ENCODE measurements around the gene ST6GALNAC5.
"Not testable (repeated sequence)": the region's sequence is repeated elsewhere in the genome, so short reads cannot be mapped to it uniquely, and the experiment has no call there.

The ST6GALNAC5 gene

DNA sequence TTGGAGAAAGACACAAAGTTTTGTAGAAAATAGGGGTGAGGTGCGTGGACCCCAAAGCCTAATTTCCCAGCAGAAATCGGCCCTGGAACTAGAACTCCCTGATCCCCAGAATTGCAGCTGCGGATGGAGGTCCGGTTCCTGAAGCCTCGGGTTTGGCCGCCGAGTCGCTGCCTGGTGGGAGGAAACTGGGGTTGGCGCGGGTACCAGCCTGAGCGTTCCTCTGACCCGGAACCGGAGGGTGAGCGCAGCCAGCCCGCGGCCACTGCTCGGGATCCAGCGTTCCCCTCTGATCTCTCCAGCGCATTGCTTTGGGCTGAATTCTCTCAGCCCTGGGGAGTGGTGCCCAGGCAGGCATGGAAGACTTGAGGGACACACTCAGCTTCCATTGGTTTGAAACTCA lies 1.6 kb downstream of the ST6GALNAC5 start:
- H3K27ac Mint-ChIP-seq: no peak overlapping the region
- TF ChIP-seq, protein P1, sequence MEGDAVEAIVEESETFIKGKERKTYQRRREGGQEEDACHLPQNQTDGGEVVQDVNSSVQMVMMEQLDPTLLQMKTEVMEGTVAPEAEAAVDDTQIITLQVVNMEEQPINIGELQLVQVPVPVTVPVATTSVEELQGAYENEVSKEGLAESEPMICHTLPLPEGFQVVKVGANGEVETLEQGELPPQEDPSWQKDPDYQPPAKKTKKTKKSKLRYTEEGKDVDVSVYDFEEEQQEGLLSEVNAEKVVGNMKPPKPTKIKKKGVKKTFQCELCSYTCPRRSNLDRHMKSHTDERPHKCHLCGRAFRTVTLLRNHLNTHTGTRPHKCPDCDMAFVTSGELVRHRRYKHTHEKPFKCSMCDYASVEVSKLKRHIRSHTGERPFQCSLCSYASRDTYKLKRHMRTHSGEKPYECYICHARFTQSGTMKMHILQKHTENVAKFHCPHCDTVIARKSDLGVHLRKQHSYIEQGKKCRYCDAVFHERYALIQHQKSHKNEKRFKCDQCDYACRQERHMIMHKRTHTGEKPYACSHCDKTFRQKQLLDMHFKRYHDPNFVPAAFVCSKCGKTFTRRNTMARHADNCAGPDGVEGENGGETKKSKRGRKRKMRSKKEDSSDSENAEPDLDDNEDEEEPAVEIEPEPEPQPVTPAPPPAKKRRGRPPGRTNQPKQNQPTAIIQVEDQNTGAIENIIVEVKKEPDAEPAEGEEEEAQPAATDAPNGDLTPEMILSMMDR (IDR thresholded peaks at IDR 0.05): no peak
- peaks cover 26% of the 10 kb centered on the region for H3K27me3 Mint-ChIP-seq (ENCODE audit: low read depth, poor library complexity)
- peak; percentile 60 for DNase-seq
- peak overlapping the region; percentile 93 for H3K4me3 Mint-ChIP-seq
- H3K4me1 Mint-ChIP-seq: peaks cover 18% of the 10 kb centered on the region
- no peaks in the 10 kb centered on the region for H3K9me3 Mint-ChIP-seq
- peaks cover 10% of the 10 kb centered on the region for H3K36me3 Mint-ChIP-seq (ENCODE audit: low read depth)

DNA sequence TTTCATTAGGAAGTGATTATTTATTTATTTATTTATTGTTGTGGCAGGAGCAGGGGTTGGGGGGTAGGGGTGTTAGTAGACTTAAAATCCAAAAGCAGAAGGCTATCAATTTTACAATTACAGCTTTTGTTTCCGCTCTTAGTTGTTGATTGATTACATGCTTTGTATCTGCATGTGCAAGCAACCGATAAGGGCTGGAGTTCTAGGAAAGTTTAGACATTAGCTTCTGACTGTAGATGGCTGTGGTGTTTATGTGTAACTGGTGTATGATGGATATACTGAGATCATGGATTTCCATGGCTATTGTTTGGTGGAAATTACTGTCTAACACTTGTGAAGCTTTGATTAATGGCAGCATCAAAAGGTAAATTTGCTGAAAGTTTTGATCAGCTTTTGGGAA lies 2.8 kb downstream of the ST6GALNAC5 start:
- TF ChIP-seq, protein P1 (IDR thresholded peaks at IDR 0.05): no peak
- H3K27ac Mint-ChIP-seq: no peak overlapping the region
- H3K9me3 Mint-ChIP-seq: no peaks in the 10 kb centered on the region
- H3K27me3 Mint-ChIP-seq (ENCODE audit: low read depth, poor library complexity): peaks cover 19% of the 10 kb centered on the region
- H3K36me3 Mint-ChIP-seq (ENCODE audit: low read depth): peaks cover 10% of the 10 kb centered on the region
- peak overlapping the region; percentile 93 for H3K4me3 Mint-ChIP-seq
- peaks cover 18% of the 10 kb centered on the region for H3K4me1 Mint-ChIP-seq
- DNase-seq: no peak

DNA sequence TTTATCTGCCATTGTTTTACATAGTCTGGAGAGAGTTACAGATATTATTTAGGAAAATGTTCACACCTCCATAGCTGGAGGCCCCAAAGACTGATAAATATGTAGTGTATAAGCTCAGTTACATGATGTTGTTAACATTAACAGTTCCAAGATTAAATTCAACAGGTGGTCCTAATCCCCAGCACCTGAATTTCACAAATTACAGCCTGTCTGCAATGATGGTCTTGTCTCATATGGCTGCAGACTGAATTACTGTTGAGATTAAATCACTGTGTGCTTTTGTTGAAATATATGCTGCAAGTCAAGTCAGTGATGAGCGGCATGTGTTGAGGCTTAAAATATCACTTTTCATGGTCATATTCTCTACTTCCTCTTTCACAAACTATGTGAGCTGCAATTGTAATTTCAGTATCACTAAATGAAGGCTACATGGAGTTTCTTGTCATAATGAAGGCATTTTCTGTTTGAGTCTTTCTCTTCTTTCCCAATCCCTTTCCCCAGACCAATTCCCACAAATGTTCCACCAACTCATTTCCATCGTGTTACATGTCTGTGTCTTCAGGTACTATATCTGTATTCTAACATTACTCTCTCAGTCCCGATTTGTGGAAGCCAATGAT lies 4.2 kb downstream of the ST6GALNAC5 start:
- H3K4me3 Mint-ChIP-seq: no peak overlapping the region

DNA sequence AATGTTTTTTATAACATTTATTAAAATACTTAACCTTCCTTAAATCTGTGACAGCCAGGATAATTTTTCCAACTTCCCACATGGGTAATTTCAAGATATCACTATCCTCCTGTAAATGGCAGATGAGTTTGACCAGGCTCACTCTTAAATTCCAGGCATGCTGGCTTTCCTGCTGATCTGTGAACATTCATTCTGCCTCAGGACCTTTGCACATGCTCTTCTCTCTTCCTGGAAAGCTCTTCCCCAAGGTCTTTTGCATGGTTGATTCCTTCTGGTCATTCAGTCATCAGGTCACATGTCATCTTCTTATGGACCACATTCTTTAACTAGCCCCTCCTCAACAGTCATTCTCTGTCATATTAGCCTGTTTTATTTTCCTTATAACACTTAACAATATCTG lies 5.7 kb downstream of the ST6GALNAC5 start:
- Mint-ChIP-seq H3K27me3 (ENCODE audit: low read depth, poor library complexity) (peaks cover 15% of the 10 kb centered on the region), H3K9me3 (no peaks in the 10 kb centered on the region), H3K36me3 (ENCODE audit: low read depth) (peaks cover 22% of the 10 kb centered on the region), H3K4me3 (no peak overlapping the region), H3K27ac (no peak overlapping the region), H3K4me1 (peaks cover 12% of the 10 kb centered on the region)
- DNase-seq: no peak
- TF ChIP-seq, protein P1 (IDR thresholded peaks at IDR 0.05): no peak

More for the DNA sequence above, 4.2 kb downstream of the ST6GALNAC5 start:
- Mint-ChIP-seq H3K27ac (no peak overlapping the region), H3K4me1 (peaks cover 18% of the 10 kb centered on the region), H3K9me3 (no peaks in the 10 kb centered on the region), H3K36me3 (ENCODE audit: low read depth) (peaks cover 17% of the 10 kb centered on the region), H3K27me3 (ENCODE audit: low read depth, poor library complexity) (peaks cover 14% of the 10 kb centered on the region)
- DNase-seq: no peak
- TF ChIP-seq, protein P1 (IDR thresholded peaks at IDR 0.05): no peak

DNA sequence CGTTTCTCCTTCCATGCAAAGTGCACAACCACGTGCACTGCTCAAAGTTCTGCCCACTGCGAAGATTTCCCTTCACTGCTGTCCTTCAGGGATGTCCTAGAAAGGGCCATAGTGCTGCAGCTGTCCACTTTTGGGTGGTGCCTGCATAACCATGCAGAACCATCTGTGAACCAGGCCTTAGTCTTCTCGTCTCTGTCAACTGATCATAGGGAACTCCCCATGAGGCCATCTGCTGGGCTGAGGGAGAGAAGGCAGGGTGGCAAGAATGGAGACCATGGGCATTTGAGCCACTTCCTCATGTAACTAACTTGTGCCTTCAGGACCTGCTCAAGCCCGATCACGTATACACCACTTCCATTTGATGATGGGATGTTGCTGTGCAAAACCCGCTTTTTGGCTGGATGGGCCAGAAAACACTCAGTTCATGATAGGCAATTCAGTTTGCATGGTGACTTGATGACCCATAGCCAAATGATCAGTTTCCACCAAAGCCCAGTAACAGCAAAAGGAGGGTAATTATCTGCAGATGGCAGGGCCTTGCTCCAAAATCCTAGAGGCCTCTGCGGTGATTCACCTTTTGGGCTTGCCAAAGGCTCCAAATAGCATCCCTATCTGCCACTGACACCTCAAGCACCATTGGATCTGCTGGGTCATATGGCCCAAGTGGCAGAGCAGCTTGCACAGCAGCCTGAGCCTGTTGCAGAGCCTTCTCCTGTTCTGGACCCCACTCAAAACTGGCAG lies 9.5 kb downstream of the ST6GALNAC5 start:
- DNase-seq: no peak
- TF ChIP-seq, protein P1 (IDR thresholded peaks at IDR 0.05): no peak
- Mint-ChIP-seq H3K4me1 (no peaks in the 10 kb centered on the region), H3K27me3 (ENCODE audit: low read depth, poor library complexity) (peaks cover 4% of the 10 kb centered on the region), H3K4me3 (no peak overlapping the region), H3K27ac (no peak overlapping the region), H3K36me3 (ENCODE audit: low read depth) (peaks cover 22% of the 10 kb centered on the region), H3K9me3 (no peaks in the 10 kb centered on the region)

DNA sequence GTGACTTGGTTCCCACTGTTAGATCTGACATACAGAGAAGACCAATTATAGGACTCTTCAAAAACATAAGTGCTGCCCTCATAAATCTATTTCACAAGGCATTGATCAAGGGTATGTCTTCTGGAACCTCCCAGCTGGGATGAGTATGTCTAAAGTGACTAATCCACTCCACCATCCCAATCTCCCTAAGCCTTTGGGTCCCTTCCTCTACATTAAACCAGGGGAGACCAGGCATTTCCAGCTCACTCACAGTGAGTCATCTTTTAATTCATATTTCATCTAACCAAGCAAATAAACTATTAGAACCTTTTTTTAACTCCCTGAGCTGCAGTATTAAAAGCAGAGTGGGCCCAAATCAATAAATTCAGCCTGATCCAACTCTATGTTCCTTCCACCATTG lies 11.7 kb downstream of the ST6GALNAC5 start:
- H3K36me3 Mint-ChIP-seq (ENCODE audit: low read depth): peaks cover 13% of the 10 kb centered on the region
- H3K4me1 Mint-ChIP-seq, H3K27ac Mint-ChIP-seq: not testable (repeated sequence)

More for the DNA sequence above, 11.7 kb downstream of the ST6GALNAC5 start:
- H3K27me3 Mint-ChIP-seq (ENCODE audit: low read depth, poor library complexity); DNase-seq; H3K9me3 Mint-ChIP-seq; H3K4me3 Mint-ChIP-seq: not testable (repeated sequence)
